ENCODE measurements around the gene PQBP1.

PQBP1 gene

DNA sequence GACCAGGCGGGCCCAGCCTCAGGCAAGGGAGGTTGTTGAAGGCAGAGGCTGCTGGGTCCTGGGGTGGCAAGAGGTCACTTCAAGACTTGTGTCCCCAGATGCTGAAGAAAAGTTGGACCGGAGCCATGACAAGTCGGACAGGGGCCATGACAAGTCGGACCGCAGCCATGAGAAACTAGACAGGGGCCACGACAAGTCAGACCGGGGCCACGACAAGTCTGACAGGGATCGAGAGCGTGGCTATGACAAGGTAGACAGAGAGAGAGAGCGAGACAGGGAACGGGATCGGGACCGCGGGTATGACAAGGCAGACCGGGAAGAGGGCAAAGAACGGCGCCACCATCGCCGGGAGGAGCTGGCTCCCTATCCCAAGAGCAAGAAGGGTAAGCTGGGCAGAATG, 4.4 kb downstream of the PQBP1 start:
- no peak for DNase-seq (ENCODE audit: low spot score)

DNA sequence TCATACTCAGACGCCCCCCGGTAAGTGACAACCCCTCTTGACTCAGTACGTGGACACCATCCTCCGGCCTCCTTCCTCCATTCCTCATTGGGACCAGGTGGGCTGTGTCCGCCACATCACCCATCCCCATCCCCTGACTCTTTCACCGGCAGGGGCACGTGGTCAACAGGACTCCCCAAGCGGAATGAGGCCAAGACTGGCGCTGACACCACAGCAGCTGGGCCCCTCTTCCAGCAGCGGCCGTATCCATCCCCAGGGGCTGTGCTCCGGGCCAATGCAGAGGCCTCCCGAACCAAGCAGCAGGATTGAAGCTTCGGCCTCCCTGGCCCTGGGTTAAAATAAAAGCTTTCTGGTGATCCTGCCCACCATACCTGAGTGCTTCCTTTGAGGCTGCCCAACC, 5.0 kb downstream of the PQBP1 start:
- no peak for DNase-seq (ENCODE audit: low spot score)

DNA sequence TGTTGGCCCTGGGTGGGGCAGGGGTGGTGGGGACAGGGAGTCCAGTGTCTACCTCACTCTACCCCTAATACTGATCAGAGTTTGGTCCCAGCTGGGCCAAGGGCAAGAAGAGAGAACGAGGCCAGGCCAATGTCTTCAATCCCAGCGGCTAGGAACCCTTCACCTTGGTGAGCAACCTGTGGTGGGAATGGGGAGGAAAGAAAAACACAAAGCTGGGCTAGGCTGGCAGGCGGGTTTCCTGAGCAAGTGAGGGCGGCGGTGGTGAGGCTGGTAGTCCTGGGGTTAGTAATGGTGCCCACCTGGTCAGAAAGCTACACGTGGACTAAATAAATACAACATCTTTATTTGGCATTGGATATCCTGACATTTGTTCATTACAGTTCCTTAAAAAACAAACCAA, 5.6 kb downstream of the PQBP1 start:
- DNase-seq (ENCODE audit: low spot score): no peak

DNA sequence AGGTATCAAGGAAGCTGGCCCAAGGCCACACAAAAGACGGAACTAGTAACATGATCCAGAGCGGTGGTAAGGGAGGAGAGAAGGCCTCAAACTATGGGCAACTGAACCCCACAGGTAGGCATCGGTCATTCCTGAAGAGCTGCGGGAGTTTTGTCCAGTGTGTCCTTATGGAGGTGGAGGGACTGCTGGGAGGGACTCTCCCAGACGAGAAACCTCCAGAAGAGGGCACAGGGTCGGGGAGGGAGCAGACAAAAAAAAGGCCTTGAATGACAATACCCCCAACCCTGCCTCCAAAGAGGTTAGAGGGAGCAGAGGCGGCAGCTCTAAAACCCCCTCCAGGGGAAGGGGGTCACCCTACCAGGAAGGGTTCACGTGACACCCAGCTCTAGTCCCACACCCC, 6.5 kb downstream of the PQBP1 start:
- no peak for DNase-seq (ENCODE audit: low spot score)

DNA sequence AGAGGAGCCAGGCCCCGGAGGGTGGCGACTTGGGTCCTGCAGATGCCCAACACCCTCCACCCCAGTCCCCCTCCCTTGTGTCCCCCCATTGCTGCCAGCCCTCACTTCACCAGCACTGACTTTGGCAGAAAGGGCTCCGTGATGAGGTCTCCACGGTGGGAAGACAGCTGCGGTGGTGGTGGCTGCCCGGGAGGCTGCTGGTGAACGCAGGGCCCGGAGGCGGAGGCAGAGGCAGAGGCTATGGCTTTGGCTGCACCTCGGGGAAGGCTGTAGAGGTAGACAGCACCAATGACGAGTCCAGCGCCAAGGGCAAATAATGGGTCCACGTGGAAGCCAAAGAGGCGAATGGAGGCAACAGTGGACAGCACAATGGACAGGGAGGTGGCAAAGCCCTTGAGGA, 6.9 kb downstream of the PQBP1 start:
- DNase-seq (ENCODE audit: low spot score): no peak

DNA sequence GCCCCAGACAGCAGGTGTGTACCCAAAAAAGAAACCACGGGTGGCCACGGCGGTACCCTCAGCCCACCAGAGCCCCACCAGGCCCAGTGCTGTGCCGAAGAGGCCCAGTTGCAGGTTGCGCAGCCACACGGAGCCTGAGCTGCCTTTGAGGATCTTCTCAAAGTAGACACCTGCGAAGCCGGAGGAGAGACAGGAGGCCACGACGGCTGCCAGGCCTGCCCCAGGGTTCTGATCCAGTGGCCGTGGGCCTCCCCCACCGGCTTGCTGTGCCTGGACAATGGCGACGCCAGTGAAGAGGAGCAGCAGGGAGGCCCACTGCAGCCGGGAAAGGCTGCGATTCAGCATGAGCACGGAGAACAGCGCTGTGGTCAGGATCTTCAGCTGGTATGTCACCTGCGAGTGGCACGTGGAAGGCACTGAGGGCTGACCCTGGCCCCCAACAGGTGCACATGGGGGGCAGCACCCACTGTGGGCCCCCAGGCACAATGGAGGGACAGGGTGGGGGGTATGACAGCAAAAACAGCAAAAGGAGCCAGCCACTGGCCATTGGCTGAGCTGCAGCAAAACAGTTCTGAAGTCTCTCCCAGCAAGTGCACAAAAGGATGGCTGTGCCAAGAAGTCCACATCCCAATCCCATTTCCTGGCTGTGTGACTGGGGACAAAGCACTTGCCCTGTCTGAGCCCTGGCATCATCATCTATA, 7.5 kb downstream of the PQBP1 start:
- no peak for DNase-seq (ENCODE audit: low spot score)

DNA sequence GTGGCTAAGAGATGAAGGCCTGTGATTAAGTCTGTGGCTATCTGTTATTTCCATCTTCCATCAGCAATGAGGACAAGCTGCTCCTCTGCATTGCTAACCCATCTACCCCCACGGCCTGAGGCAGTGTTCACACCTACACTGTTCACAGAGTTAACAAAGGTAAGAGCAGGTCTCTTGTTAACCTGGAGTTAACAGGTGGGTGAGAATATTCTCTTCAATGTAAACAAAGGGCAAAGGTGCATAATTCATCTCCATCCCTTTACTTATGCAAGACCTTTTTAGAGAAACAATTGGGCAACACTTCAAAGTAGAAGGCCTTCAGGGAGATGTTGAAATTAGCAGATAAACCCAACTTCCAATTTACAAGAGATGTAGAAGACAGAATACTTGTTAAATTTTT, 10.9 kb downstream of the PQBP1 start:
- DNase-seq (ENCODE audit: low spot score): no peak

DNA sequence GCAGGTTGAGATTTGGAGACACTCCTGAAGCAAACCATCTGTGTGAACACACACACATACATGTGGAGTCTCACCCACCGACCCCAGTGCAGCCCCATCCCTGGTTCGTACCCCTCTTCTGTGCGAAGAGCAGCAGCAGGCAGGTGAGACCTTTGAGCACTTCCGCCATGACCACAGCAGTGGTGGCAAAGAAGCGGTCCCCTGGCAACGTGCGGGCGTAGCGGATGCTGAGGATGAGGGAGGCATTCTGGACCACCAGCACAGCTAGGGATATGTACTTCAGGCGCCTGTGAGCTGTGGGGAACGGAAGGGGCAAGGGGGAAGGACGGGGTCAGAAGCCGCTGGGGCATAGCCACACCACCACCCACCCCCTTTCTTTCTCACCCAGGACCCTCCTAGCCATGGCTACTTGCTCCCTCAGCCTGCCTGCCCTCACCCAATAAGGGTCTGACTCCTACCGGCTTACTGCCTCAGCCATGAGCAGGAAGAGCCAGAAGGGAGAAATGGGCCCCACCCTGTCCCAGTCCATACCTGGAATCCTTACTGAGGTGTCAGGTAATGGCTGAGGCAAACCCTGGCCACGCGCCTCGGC, 12.1 kb downstream of the PQBP1 start:
- no peak for DNase-seq (ENCODE audit: low spot score)

DNA sequence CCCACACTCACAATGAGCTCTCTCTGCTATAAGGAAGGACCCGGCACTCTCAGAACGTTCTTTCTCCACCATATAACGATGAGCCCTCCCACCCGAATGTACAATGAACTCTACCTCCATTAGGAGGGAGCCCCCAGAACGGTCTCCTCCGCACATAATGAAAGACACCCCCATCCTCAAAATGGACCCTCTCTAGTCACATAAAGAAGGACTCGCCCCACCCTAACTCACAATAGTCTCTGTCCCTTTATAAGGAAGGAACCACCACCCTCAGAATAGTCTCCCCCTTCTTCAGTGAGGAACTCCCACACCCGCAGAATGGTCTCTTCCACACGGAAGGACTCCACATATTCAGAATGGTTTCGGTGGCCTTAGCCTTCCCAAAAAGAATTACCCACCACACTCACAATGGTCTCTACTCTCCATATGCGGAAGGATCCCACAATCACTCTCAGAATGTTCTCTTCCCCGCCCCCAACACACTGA, 13.2 kb downstream of the PQBP1 start:
- DNase-seq (ENCODE audit: low spot score): no peak

DNA sequence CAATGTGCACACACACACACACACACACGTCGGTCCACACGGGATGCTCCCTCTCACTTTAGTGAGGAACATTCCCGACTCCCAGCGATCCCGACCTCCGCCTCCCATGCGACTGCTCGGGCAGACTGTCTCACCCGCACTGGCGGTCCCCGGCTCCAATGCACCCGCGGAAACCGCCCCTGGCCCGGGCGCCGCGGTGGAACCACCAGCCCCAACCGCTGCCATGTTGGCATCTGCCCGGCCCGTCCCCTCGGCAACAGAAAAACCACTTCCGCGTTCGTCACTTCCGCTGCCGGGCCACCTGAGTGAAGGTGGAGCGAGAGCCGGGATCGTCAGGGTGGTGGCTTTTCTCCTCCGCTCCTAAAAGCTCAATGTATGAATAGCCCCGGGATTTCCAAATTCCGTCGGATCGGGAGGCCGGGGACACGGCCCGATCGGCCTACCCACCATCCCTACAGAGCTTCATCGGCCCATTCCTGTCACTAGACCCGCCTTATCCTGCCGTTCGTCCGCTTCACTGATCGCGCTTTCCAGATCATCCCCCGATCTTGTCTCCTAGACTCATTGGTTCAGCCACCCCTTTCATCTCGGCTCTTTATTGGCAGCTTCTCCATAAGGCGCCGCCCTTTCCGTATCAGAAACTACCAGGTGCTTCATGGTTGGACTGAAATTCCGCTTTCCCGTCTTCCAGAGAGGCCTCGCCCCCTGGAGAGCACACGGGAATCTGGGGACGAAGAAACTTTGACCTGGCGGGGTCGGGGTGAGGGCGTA, 13.9 kb downstream of the PQBP1 start, which contains the start of gene SLC35A2:
Gene SLC35A2 (minus strand): TSS at position 235 of the 771 bp plus-strand sequence. CDS start 10 bp downstream, at position 225.
- peak; percentile 71 for DNase-seq (ENCODE audit: low spot score)

DNA sequence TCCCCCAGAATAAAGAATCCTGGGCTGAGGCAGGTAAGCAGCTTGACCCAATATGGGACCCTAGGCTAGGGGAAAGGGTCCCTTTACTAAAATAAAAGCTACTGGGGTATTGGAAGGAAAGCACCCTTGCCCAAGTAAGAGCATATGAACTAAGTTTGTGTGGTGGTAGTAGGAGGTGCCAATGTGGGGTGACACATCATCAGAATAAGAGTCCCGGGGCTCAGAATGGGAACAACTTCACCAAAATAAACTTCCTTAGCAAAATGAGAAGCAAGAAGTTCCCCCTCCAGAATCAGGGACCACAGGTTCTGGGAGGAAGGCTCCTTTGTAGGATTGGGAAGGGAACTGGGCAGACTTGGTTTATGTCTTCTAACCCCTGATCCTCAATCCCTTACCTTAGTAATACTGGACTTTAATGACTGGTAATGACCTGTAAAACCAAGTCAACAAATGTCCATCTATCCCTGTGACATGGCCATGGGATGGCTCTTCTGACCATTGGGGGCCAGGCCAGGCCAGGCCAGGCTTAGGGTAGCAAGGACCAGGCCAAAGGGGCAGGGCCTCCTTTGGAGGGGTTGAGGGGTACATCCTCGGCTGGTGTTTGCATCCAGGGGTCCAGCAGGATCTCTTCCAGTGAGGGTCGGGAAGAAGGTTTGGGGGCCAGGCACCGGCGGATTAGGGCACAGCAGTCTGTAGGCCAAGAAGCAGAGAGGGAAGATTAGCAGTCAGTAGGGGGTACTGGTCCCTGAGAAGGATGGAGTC, 16.1 kb downstream of the PQBP1 start:
- DNase-seq (ENCODE audit: low spot score): no peak

DNA sequence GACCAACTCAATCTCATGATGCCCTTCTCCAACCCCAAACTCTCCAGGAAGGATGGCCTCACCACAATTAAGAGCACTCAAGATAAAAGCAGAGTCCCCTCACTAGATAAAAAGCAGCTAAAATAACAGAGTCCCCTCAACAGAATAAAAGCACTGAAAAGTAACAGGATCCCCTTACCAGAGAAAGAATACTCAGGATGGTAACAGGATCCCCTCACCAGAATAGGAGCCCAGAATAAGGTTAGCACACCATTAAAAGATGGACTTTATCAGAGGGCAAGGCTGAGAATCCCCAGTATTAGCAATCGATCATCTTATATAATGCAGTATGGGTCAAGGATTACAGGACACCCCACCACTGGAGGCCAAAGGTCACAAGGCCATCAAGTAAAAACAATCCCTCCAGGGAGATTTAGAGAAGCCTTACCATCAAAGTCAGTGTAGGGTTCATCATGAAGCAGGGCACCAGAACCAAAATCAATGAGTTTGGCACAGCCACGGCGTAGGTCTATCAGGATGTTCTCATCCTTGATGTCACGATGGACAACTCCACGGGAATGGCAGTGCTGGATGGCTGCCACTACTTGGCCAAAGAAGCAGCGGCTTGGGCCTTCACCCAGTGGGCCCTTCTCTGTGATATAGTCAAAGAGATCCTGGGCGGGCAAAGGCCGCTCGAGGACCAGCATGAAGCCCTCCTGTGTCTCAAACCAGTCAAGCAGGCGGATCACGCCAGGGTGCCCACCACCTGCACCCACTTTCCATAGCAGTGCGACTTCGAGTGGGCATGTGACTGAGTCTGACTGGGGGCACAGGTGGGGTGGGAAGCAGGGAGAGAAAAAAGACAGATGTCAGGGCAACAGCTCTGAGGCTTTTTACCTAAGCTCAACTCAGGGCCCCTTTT, 17.1 kb downstream of the PQBP1 start:
- no peak for DNase-seq (ENCODE audit: low spot score)

DNA sequence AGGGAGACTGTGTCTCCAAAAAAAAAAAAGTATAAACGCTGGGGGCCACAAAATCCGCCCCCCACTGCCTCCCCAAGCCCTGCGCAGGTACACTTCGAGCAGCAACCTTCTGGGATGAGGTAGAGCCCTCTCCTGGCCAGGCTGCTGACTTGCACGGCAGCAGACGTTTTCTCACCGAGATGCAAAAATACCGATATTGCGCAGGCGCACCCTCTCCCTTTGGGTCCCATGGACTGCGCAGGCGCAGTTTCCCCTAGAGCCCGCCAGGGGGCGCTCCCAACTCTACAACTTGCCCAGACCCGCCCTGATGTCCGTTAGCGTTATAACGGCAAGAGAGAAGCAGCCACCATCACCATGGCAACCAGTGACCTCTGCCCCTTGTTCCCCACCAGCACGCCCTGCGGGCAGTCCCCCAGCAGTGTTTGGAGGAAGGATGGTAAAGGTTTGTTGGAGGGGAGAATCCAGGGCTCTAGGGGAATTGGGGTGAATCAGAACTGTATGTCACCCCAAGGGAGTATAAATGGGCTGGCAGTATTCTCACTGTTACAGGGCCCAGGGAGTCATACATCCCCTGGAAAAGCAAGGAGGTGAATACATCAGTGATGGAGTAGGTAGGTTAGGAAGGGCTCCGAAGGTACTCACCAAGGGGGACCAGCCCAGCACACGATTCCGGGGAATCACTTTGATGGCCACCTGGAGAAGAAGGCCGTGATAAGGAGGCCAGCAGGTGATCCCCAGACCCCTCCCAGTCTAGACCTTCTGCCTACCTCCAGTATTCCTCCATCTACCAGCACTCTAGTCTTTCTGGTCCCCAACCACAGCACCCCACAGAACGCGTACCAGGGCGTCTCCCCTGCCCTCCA, 19.6 kb downstream of the PQBP1 start:
- DNase-seq (ENCODE audit: low spot score): peak; percentile 82

DNA sequence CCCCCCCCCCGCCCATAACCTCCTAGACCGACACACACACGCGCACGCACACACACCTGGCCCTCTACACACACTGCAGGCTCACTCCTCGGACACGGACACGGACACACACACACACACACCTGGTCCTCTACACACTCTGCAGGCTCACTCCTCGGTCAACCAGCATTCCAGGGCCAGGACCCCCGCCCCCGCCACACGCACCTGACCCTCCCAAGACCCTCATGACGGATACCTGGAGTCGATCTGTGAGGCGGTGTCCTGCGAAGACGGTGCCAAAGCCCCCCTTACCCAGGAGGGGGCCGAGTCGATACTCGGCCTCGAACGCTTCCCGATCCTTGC, 20.5 kb downstream of the PQBP1 start:
- no peak for DNase-seq (ENCODE audit: low spot score)

DNA sequence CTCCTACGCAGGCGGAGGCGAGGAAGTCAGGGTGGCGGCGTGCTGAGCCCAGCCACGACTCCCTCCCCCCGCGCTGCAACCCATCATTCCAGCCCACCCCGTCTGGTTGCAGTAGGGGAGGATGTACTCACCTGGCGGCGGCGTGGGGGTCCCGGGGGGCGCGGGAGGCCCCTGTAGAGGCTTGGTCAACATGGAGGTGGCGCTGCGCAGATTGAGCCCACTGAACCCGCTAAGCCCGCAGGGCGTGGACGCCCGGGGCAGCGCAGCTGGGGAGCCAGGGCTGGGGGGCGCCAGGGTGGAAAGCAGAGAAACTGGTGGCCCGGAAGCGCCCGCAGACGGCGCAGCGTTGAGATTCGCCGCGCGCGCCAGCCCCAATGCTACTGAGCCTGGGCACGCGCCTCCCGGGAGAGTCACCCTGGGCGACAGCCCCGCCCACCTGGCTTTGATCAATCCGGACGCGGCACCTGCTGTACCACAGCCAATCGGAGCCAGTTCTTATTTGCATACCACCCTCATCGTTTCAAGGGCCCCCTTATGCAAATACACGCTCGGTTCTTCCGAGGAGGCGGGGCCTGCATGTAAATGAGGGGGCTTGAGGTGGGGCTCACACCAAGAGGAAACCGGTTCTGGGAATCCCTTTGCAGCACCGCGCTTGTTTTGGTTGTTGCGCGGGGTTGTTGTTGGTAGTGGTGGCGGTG, 21.1 kb downstream of the PQBP1 start, which contains the start of gene PIM2:
Gene PIM2 (minus strand): TSS at position 382 of the 698 bp plus-strand sequence. CDS start 190 bp downstream, at position 192.
- DNase-seq (ENCODE audit: low spot score): peak; percentile 71

DNA sequence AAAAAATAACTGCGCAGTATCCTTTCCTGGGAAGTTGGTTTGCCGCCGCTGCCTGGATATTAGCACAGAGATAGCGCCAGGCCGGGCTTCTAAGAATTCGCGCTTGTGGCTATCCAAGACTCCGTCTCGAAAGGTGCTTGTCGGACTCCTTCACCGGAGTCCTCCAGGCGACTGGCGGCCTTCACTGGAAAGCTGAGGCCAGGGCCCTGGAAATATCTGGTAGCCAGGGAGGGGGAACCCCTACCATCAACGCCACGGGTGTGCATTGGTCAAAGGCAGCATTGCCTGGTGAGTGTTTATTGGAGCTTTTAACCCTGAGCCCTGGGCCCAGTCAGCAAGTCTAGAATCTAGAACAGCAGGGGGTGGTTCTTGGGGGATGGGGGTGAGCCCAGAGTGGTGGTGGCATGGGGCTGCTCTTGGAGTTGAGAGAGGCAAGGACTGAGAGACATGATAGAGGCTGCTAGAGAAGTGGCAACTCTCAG, 21.7 kb downstream of the PQBP1 start:
- no peak for DNase-seq (ENCODE audit: low spot score)

DNA sequence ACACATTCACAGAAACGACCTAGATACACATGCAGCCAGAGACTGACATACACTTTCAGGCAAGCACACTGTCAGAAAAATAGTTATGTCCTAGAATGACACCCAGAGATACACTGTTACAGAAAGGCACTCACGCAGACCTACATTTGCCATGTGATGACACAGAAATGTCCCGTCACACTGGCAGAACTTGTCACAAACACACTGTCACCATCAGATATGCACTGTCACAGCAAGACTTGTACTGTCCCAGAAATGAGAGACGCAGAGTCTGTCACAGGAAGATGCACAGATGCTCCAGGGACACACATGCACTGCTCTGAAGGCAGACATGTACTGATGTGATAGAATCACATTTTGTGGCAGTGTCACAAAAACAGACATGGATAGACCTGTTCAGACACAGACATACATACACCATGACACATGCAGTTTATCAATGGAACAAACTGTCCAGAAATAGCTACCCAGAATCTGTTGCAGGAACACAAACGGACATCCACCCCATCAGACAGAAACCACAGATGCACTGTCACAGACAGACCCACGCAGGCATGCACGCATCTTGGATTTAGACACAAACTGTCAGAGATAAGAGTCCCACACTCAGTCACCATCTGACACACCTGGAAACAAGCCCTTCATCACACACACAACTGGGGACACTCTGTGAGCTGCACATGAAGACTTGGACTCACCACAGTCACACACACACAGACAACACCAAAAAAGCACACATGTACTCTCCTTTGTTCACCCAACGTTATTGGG, 22.4 kb downstream of the PQBP1 start:
- DNase-seq (ENCODE audit: low spot score): no peak

DNA sequence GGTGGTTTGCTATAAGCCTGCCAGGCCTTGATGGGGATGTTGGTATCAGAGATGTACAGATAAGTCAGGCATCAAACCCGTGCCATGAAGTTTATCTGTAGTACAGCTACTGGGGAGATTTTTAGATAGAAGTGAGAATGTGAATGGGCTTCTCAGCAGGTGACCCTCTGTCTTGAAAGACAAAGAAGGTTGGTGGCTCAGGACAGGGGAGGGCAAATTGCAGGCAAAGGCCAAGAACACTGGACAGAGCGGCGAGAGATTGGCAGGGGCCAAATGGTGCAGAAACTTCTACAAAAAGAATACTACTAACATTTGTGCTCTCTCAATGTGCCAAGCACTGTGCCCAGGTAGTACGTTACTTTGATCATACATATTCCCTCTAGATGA, 23.0 kb downstream of the PQBP1 start:
- no peak for DNase-seq (ENCODE audit: low spot score)

DNA sequence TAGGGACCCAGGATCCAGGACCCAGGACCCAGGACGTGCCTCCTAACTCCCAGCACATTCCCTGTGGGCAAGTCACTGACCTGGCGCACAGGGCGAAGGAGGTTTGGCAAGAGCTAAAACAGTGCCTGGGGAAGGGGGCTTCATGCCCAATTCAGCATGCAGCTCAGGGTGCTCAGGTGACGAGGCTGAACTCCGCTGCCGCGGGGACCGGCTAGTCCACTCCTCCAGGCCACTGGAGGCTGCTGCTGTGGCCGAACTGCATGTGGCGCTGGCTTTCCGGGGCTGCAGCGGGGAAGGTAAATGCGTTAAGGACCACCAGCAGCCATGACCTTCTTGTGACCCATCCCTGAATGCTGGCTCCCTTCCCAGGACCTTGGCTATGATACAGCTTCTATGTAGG, 26.0 kb downstream of the PQBP1 start:
- DNase-seq (ENCODE audit: low spot score): no peak

All from globus pallidus (tissue), 1 donor.